Activated CD4-positive, alpha-beta T cell treated with anti-CD3 and anti-CD28 coated beads for 1 hour (primary cell): ENCODE data around the gene LRP2.
"Not testable (repeated sequence)": the region's sequence is repeated elsewhere in the genome, so short reads cannot be mapped to it uniquely, and the experiment has no call there.

Experiments
- DNase-seq: peaks from one replicate; pipeline ENCODE4 v3.0.0-alpha.2; 2020

Gene LRP2

GRCh38 chr2:169345486-169346437 lies 16.6 kb downstream of the LRP2 start:
- no peak for DNase-seq

GRCh38 chr2:169344736-169345485 lies 17.4 kb downstream of the LRP2 start:
- no peak for DNase-seq

GRCh38 chr2:169343202-169343601 lies 19.1 kb downstream of the LRP2 start:
- DNase-seq: no peak

- DNase-seq: no peak
Measured at GRCh38 chr2:169339657-169340056, 22.7 kb downstream of the LRP2 start.

GRCh38 chr2:169336695-169337094 lies 25.6 kb downstream of the LRP2 start:
- DNase-seq: no peak

GRCh38 chr2:169330555-169331198 lies 31.7 kb downstream of the LRP2 start:
- no peak for DNase-seq

GRCh38 chr2:169329688-169330554 lies 32.4 kb downstream of the LRP2 start:
- DNase-seq: no peak

- DNase-seq: no peak
Measured at GRCh38 chr2:169328785-169329184, 33.5 kb downstream of the LRP2 start.

- DNase-seq: not testable (repeated sequence)
Measured at GRCh38 chr2:169327837-169328236, 34.5 kb downstream of the LRP2 start.

GRCh38 chr2:169325886-169326285 lies 36.4 kb downstream of the LRP2 start:
- not testable (repeated sequence) for DNase-seq

- no peak for DNase-seq
Measured at GRCh38 chr2:169324581-169325260, 37.6 kb downstream of the LRP2 start.

GRCh38 chr2:169323841-169324240 lies 38.5 kb downstream of the LRP2 start:
- DNase-seq: no peak

- no peak for DNase-seq
Measured at GRCh38 chr2:169320561-169320960, 41.8 kb downstream of the LRP2 start.

- no peak for DNase-seq
Measured at GRCh38 chr2:169315357-169315756, 47.0 kb downstream of the LRP2 start.

GRCh38 chr2:169308349-169308748 lies 54.0 kb downstream of the LRP2 start:
- not testable (repeated sequence) for DNase-seq

- DNase-seq: not testable (repeated sequence)
Measured at GRCh38 chr2:169304689-169305088, 57.6 kb downstream of the LRP2 start.

GRCh38 chr2:169303579-169304305 lies 58.6 kb downstream of the LRP2 start:
- no peak for DNase-seq

- no peak for DNase-seq
Measured at GRCh38 chr2:169302364-169302763, 60.0 kb downstream of the LRP2 start.

- no peak for DNase-seq
Measured at GRCh38 chr2:169301596-169302335, 60.6 kb downstream of the LRP2 start.
